ENCODE data around the gene KRT27.

DNA sequence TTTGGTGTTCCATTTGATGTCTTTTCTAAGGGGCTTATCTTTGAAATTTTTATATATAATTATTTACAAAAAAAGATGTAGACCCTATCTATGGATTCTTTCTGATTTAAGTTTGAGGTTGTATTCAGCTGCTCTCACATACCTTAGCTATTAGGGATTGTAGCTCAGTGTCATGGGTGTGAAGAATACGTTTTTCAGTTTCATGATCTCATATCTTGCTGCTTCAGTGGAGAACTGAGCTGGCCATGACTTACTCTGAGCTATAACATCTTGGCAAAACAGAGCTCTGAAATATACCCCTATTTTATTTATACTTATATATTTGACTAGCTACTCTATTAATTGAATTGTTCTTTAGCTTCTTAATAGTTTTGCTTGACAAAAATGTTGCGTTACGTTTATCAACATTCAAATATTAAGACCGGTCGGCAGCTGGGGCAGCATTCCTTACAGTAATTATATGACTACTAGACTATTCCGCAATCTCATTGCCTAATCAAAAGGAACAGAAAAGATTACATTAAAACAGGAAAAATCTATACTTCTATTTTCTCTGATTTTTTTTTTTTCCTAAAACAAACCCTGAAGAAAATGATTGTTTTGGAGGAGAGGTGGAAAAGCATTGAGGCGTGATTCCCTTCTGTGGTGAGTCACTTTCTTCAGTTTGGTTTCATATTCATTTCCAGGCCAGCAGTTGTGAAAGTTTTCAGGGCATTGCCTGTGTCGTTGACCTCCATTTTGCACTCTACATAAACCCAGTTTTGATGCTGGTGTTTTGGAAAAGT, 54.7 kb downstream of the KRT27 start:
- TF ChIP-seq POLR2A (IDR thresholded peaks at IDR 0.05) (no peak), CTCF (IDR thresholded peaks at IDR 0.05) (no peak)

Measured in right lobe of liver (tissue), 4 donors.